Omental fat pad (tissue), 4 donors: ENCODE data around the gene NKX6-2. TPM values are rescaled to one million over a fixed set of nuclear protein-coding genes. Genes with fewer than 3 reads are reported as not detected.
"Not testable (repeated sequence)": the region's sequence is repeated elsewhere in the genome, so short reads cannot be mapped to it uniquely, and the experiment has no call there.

ENCODE experiments used
- ATAC-seq: fragments of 150-250 bp; one replicate; pipeline ENCODE4 v1.9.1; 2016; ENCODE audit warnings: mild to moderate bottlenecking, moderate library complexity; ENCODE audit not compliant: low FRiP score
- DNase-seq: peaks from one replicate; pipeline ENCODE4 v3.0.0-alpha.2; 2019; ENCODE audit warnings: low spot score
- total RNA-seq, 4 donors: library from RNA; depleted of rRNA; stranded (reverse); fragments of >200 nt; gene quantifications; one replicate each; pipeline ENCODE4 v1.1.0, GENCODE V29; 2016
- TF ChIP-seq, protein P1 (sequence below), 3 donors: fragments of 450-650 bp; IDR thresholded peaks; one replicate each; pipeline ENCODE4 v1.5.1; 2016 to 2017; ENCODE audit warnings: antibody characterized with exemption in 3 of 3, mild to moderate bottlenecking in 3 of 3, moderate library complexity in 2 of 3

Gene NKX6-2
- total RNA-seq, 4 donors from 2014 or later = not detected

- TF ChIP-seq, protein P1, sequence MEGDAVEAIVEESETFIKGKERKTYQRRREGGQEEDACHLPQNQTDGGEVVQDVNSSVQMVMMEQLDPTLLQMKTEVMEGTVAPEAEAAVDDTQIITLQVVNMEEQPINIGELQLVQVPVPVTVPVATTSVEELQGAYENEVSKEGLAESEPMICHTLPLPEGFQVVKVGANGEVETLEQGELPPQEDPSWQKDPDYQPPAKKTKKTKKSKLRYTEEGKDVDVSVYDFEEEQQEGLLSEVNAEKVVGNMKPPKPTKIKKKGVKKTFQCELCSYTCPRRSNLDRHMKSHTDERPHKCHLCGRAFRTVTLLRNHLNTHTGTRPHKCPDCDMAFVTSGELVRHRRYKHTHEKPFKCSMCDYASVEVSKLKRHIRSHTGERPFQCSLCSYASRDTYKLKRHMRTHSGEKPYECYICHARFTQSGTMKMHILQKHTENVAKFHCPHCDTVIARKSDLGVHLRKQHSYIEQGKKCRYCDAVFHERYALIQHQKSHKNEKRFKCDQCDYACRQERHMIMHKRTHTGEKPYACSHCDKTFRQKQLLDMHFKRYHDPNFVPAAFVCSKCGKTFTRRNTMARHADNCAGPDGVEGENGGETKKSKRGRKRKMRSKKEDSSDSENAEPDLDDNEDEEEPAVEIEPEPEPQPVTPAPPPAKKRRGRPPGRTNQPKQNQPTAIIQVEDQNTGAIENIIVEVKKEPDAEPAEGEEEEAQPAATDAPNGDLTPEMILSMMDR (IDR thresholded peaks at IDR 0.05) = no peak
- no peak for ATAC-seq
- DNase-seq = no peak
Observed at GRCh38 chr10:132777441-132777840, 8.5 kb downstream of the NKX6-2 start.

DNA sequence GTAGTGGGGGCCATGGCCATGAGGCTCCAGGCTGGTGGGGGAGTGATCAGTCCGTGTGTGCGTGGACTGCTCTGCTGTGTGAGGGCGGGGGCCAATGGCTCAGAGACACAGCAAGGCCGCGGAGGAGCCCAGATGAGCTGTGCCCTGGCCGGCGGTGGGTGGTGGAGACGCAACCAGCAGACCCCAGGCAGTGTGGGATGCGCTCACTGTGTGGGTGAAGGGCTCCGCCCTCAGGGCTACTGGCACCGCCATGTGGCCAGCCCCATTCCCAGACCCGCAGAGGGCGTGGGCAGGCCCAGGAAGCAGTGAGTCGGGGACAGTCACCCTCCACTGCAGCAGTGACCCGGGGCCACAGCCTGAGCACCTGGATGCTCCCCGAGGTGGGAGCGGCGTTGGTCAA, 9.1 kb downstream of the NKX6-2 start:
- no peak for DNase-seq
- TF ChIP-seq, protein P1 (IDR thresholded peaks at IDR 0.05) = no peak
- no peak for ATAC-seq

GRCh38 chr10:132776186-132776585, 9.8 kb downstream of the NKX6-2 start:
- ATAC-seq (no peak), DNase-seq (no peak)
- TF ChIP-seq, protein P1 (IDR thresholded peaks at IDR 0.05) = no peak

DNA sequence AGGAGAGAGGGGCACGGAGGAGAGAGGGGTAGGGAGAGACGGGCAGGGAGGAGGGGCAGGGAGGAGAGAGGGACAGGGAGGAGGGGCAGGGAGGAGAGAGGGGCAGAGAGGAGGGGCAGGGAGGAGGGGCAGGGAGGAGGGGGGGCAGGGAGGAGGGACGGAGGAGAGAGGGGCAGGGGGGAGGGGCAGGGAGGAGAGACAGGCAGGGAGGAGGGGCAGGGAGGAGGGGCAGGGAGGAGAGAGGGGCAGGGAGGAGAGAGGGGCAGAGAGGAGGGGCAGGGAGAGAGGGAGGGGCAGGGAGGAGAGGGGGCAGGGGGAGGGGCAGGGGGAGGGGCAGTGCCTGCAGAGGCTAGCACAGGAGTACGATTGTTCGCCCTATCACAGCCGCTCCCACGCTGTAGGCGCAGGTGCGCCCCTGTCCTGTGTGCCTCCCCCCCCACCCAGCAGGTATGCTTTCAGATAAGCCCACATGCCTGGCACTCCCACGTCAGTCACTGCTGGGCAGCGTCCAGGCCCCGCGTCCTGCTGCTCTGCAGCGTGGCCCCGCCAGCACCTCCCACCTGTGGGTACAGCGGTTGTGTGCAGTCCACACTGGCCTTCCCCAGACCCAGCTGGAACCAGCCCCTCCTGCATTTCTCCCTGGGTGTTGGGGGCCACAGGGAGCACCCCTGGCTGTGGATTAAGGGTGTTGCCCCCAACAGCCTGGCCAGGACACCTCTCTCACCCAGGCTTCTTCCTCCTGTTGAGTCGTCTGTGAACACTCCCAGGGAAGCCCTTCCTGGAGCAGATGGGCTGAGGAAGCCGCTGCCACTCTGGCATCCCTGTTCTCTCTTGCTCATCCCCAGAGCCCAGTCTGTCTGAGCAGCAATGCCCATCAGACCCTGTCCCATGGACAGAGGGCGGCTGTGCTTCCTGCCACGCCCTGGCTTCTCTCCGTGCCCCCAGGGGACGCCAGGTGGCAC, 10.8 kb downstream of the NKX6-2 start:
- TF ChIP-seq, protein P1 (IDR thresholded peaks at IDR 0.05) = no peak
- ATAC-seq (no peak), DNase-seq (no peak)

- no peak for DNase-seq
Observed at GRCh38 chr10:132774181-132774901, 11.6 kb downstream of the NKX6-2 start.

DNA sequence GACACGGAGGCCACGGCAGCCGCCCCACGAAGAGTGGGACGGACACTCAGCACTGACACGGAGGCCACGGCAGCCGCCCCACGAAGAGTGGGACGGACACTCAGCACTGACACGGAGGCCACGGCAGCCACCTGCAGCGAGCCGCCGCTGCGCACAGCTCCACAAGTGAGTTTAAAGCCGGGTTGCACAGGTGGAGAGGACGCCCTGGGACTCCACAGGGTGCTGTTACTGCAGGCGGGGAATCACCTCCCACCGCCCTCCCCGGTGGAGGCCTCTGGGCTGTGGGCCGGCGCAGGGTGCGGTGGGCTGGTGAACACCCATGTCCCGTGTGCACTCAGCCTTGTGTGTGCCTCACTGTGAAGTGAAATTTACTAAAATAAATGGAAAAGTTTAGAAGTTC, 13.1 kb downstream of the NKX6-2 start:
- ATAC-seq, DNase-seq: not testable (repeated sequence)

More at GRCh38 chr10:132774181-132774901, 11.6 kb downstream of the NKX6-2 start:
- ATAC-seq = no peak
- TF ChIP-seq, protein P1 (IDR thresholded peaks at IDR 0.05) = no peak
